ENCODE measurements around the gene CPB1. TPM values are rescaled to one million over a fixed set of nuclear protein-coding genes. Genes with fewer than 3 reads are reported as not detected.

The CPB1 gene
- total RNA-seq, 5 donors from 2014 or later (not counting 1 experiment from before 2014, with no cell fraction given), result 7.4 to 9.2 (median 8.0) TPM; not detected in 2

GRCh38 chr3:148856384-148856783 lies 28.8 kb downstream of the CPB1 start:
- no CpG with 5 or more reads among the region's 3 CpGs for WGBS (ENCODE audit: insufficient coverage)
- Histone ChIP-seq H3K27ac (ENCODE audit: low read length) (no peak overlapping the region), H3K4me3 (ENCODE audit: control insufficient read depth in 1 of 2, extremely low read depth in 1 of 2, low read length in 1 of 2) (no peak overlapping the region), H3K9me3 (no peaks in the 10 kb centered on the region), H3K27me3 (replicated peaks in 1 of 2; ENCODE audit: control insufficient read depth in 2 of 2, extremely low read depth in 1 of 2, insufficient read depth in 2 of 2, low read length in 1 of 2) (no peaks in the 10 kb centered on the region), H3K36me3 (ENCODE audit: control insufficient read depth in 2 of 2, extremely low read depth in 1 of 2, insufficient read depth in 1 of 2, low read length in 1 of 2) (no peaks in the 10 kb centered on the region), H3K4me1 (ENCODE audit: control insufficient read depth in 1 of 2, extremely low read depth in 1 of 2, insufficient read depth in 2 of 2, low read length in 2 of 2) (no peaks in the 10 kb centered on the region)
- Mint-ChIP-seq H3K4me1 (no peaks in the 10 kb centered on the region), H3K9me3 (no peaks in the 10 kb centered on the region), H3K27me3 (peaks cover 4 to 7% of the 10 kb centered on the region in 2 donors), H3K27ac (no peak overlapping the region), H3K4me3 (no peak overlapping the region), H3K36me3 (no peaks in the 10 kb centered on the region)
- DNase-seq, result no peak
- ChIA-PET POLR2A (no interaction called here), CTCF (no interaction called here)
- no peak for ATAC-seq (replicated peaks in 1 of 4)

- no peaks in the 10 kb centered on the region for H3K36me3 ChIP-seq (ENCODE audit: control insufficient read depth in 2 of 2, extremely low read depth in 1 of 2, insufficient read depth in 1 of 2, low read length in 1 of 2)
- DNase-seq (no peak), ATAC-seq (replicated peaks in 1 of 4) (no peak)
- H3K27ac ChIP-seq (ENCODE audit: low read length), result no peak overlapping the region
- Mint-ChIP-seq H3K27me3 (peaks cover 7 to 9% of the 10 kb centered on the region in 2 donors), H3K4me3 (no peak overlapping the region), H3K27ac (no peak overlapping the region), H3K36me3 (no peaks in the 10 kb centered on the region), H3K9me3 (no peaks in the 10 kb centered on the region), H3K4me1 (no peaks in the 10 kb centered on the region)
- WGBS (ENCODE audit: insufficient coverage), result 80% methylated on average over 2 of the region's 4 CpGs
- ChIA-PET CTCF (interaction anchor here in 1 of 2 donors (0.6 kb wide), 1 partner anchor 1244 kb away, joined by 3 read pairs; no protein-coding TSS in a partner anchor), POLR2A (no interaction called here)
- H3K4me1 ChIP-seq (ENCODE audit: control insufficient read depth in 1 of 2, extremely low read depth in 1 of 2, insufficient read depth in 2 of 2, low read length in 2 of 2), result no peaks in the 10 kb centered on the region
- H3K9me3 ChIP-seq, result no peaks in the 10 kb centered on the region
- H3K27me3 ChIP-seq (replicated peaks in 1 of 2; ENCODE audit: control insufficient read depth in 2 of 2, extremely low read depth in 1 of 2, insufficient read depth in 2 of 2, low read length in 1 of 2), result peaks cover 0 to 3% of the 10 kb centered on the region in 2 experiments
- no peak overlapping the region for H3K4me3 ChIP-seq (ENCODE audit: control insufficient read depth in 1 of 2, extremely low read depth in 1 of 2, low read length in 1 of 2)
Measured at GRCh38 chr3:148857316-148857715, 29.7 kb downstream of the CPB1 start.

GRCh38 chr3:148861277-148861869 lies 33.8 kb downstream of the CPB1 start:
- Mint-ChIP-seq H3K4me3 (no peak overlapping the region), H3K36me3 (no peaks in the 10 kb centered on the region), H3K9me3 (no peaks in the 10 kb centered on the region), H3K27ac (no peak overlapping the region), H3K4me1 (no peaks in the 10 kb centered on the region), H3K27me3 (peaks cover 9 to 19% of the 10 kb centered on the region in 2 donors)
- CTCF ChIA-PET, result interaction anchor here (0.8 to 3.0 kb wide), 9 partner anchors 8 to 86 kb away, joined by 3 to 14 read pairs (median 5); no protein-coding TSS in a partner anchor
- no peaks in the 10 kb centered on the region for H3K36me3 ChIP-seq (ENCODE audit: control insufficient read depth in 2 of 2, extremely low read depth in 1 of 2, insufficient read depth in 1 of 2, low read length in 1 of 2)
- peak in 1 of 35 experiments; percentile 55 for DNase-seq
- H3K27me3 ChIP-seq (replicated peaks in 1 of 2; ENCODE audit: control insufficient read depth in 2 of 2, extremely low read depth in 1 of 2, insufficient read depth in 2 of 2, low read length in 1 of 2), result peaks cover 0 to 3% of the 10 kb centered on the region in 2 experiments
- no peaks in the 10 kb centered on the region for H3K9me3 ChIP-seq
- no peak overlapping the region for H3K4me3 ChIP-seq (ENCODE audit: control insufficient read depth in 1 of 2, extremely low read depth in 1 of 2, low read length in 1 of 2)
- H3K4me1 ChIP-seq (ENCODE audit: control insufficient read depth in 1 of 2, extremely low read depth in 1 of 2, insufficient read depth in 2 of 2, low read length in 2 of 2), result no peaks in the 10 kb centered on the region
- WGBS (ENCODE audit: insufficient coverage), result no CpG with 5 or more reads among the region's 1 CpG
- peak in 2 of 4 experiments; percentile 43 to 53 for ATAC-seq (replicated peaks in 1 of 4)
- POLR2A ChIA-PET, result no interaction called here
- H3K27ac ChIP-seq (ENCODE audit: low read length), result no peak overlapping the region

GRCh38 chr3:148863297-148863696 lies 35.7 kb downstream of the CPB1 start:
- no peaks in the 10 kb centered on the region for H3K36me3 Mint-ChIP-seq
- ChIA-PET POLR2A (no interaction called here), CTCF (interaction anchor here (1.3 to 3.0 kb wide), 3 partner anchors 8 to 126 kb away, joined by 3 to 14 read pairs (median 10); no protein-coding TSS in a partner anchor)
- no peak overlapping the region for H3K4me3 ChIP-seq (ENCODE audit: control insufficient read depth in 1 of 2, extremely low read depth in 1 of 2, low read length in 1 of 2)
- H3K27ac Mint-ChIP-seq, result no peak overlapping the region
- no peaks in the 10 kb centered on the region for H3K9me3 ChIP-seq
- no peaks in the 10 kb centered on the region for H3K9me3 Mint-ChIP-seq
- no peaks in the 10 kb centered on the region for H3K4me1 Mint-ChIP-seq
- H3K36me3 ChIP-seq (ENCODE audit: control insufficient read depth in 2 of 2, extremely low read depth in 1 of 2, insufficient read depth in 1 of 2, low read length in 1 of 2), result no peaks in the 10 kb centered on the region
- H3K27me3 Mint-ChIP-seq, result peaks cover 21 to 27% of the 10 kb centered on the region in 2 donors
- WGBS (ENCODE audit: insufficient coverage), result 31% methylated on average over 4 of the region's 4 CpGs
- H3K27ac ChIP-seq (ENCODE audit: low read length), result no peak overlapping the region
- H3K27me3 ChIP-seq (replicated peaks in 1 of 2; ENCODE audit: control insufficient read depth in 2 of 2, extremely low read depth in 1 of 2, insufficient read depth in 2 of 2, low read length in 1 of 2), result peaks cover 0 to 3% of the 10 kb centered on the region in 2 experiments
- H3K4me1 ChIP-seq (ENCODE audit: control insufficient read depth in 1 of 2, extremely low read depth in 1 of 2, insufficient read depth in 2 of 2, low read length in 2 of 2), result no peaks in the 10 kb centered on the region
- no peak for DNase-seq
- H3K4me3 Mint-ChIP-seq, result no peak overlapping the region
- ATAC-seq (replicated peaks in 1 of 4), result no peak

GRCh38 chr3:148863814-148864213 lies 36.2 kb downstream of the CPB1 start:
- no peak overlapping the region for H3K4me3 Mint-ChIP-seq
- H3K27ac Mint-ChIP-seq, result no peak overlapping the region
- Histone ChIP-seq H3K36me3 (ENCODE audit: control insufficient read depth in 2 of 2, extremely low read depth in 1 of 2, insufficient read depth in 1 of 2, low read length in 1 of 2) (no peaks in the 10 kb centered on the region), H3K4me3 (ENCODE audit: control insufficient read depth in 1 of 2, extremely low read depth in 1 of 2, low read length in 1 of 2) (no peak overlapping the region), H3K27ac (ENCODE audit: low read length) (no peak overlapping the region), H3K4me1 (ENCODE audit: control insufficient read depth in 1 of 2, extremely low read depth in 1 of 2, insufficient read depth in 2 of 2, low read length in 2 of 2) (no peaks in the 10 kb centered on the region), H3K9me3 (no peaks in the 10 kb centered on the region), H3K27me3 (replicated peaks in 1 of 2; ENCODE audit: control insufficient read depth in 2 of 2, extremely low read depth in 1 of 2, insufficient read depth in 2 of 2, low read length in 1 of 2) (peaks cover 0 to 3% of the 10 kb centered on the region in 2 experiments)
- ATAC-seq (replicated peaks in 1 of 4) (no peak), DNase-seq (no peak)
- POLR2A ChIA-PET, result no interaction called here
- no CpG with 5 or more reads among the region's 5 CpGs for WGBS (ENCODE audit: insufficient coverage)
- CTCF ChIA-PET, result interaction anchor here in 1 of 2 donors (1.0 kb wide), 1 partner anchor 1036 kb away, joined by 3 read pairs; no protein-coding TSS in a partner anchor
- no peaks in the 10 kb centered on the region for H3K4me1 Mint-ChIP-seq
- H3K36me3 Mint-ChIP-seq, result no peaks in the 10 kb centered on the region
- peaks cover 21 to 27% of the 10 kb centered on the region in 2 donors for H3K27me3 Mint-ChIP-seq
- no peaks in the 10 kb centered on the region for H3K9me3 Mint-ChIP-seq

- no peaks in the 10 kb centered on the region for H3K4me1 Mint-ChIP-seq
- CTCF ChIA-PET, result interaction anchor here in 1 of 2 donors (0.8 kb wide), 1 partner anchor 81 kb away, joined by 3 read pairs; no protein-coding TSS in a partner anchor
- H3K27me3 Mint-ChIP-seq, result peaks cover 18 to 27% of the 10 kb centered on the region in 2 donors
Measured at GRCh38 chr3:148865049-148865448, 37.4 kb downstream of the CPB1 start, which contains the start of gene CPA3. Gene CPA3, plus strand, starts transcription at chr3:148865296. Its CDS starts 12 bp downstream, at chr3:148865308.

More at GRCh38 chr3:148865049-148865448, 37.4 kb downstream of the CPB1 start, which contains the start of gene CPA3:
- ATAC-seq (replicated peaks in 1 of 4) (no peak), DNase-seq (no peak)
- no peaks in the 10 kb centered on the region for H3K4me1 ChIP-seq (ENCODE audit: control insufficient read depth in 1 of 2, extremely low read depth in 1 of 2, insufficient read depth in 2 of 2, low read length in 2 of 2)
- Mint-ChIP-seq H3K36me3 (no peaks in the 10 kb centered on the region), H3K9me3 (no peaks in the 10 kb centered on the region), H3K4me3 (no peak within 1 kb of the TSS), H3K27ac (no peak within 1 kb of the TSS)
- H3K4me3 ChIP-seq (ENCODE audit: control insufficient read depth in 1 of 2, extremely low read depth in 1 of 2, low read length in 1 of 2), result no peak within 1 kb of the TSS
- H3K27ac ChIP-seq (ENCODE audit: low read length), result no peak within 1 kb of the TSS
- no CpG with 5 or more reads among the region's 1 CpG for WGBS (ENCODE audit: insufficient coverage)
- H3K27me3 ChIP-seq (replicated peaks in 1 of 2; ENCODE audit: control insufficient read depth in 2 of 2, extremely low read depth in 1 of 2, insufficient read depth in 2 of 2, low read length in 1 of 2), result peaks cover 0 to 3% of the 10 kb centered on the region in 2 experiments
- POLR2A ChIA-PET, result interaction anchor here in 1 of 2 donors (0.5 kb wide), 1 partner anchor 199 kb away, joined by 3 read pairs; no protein-coding TSS in a partner anchor
- H3K36me3 ChIP-seq (ENCODE audit: control insufficient read depth in 2 of 2, extremely low read depth in 1 of 2, insufficient read depth in 1 of 2, low read length in 1 of 2), result no peaks in the 10 kb centered on the region
- H3K9me3 ChIP-seq, result no peaks in the 10 kb centered on the region
